IPS DF 6.9 (cell line): ENCODE data around the gene PDZD4.

Experiments
- DNase-seq: peaks from one replicate; pipeline ENCODE4 v3.0.0-alpha.2; 2013; ENCODE audit warnings: low read depth, low spot score
- H3K27ac ChIP-seq: one replicate; pipeline ENCODE4 v1.5.1; 2013; ENCODE audit warnings: low read length, control low read depth
- H3K27me3 ChIP-seq: 2 replicates; pipeline ENCODE4 v1.6.1; 2013; ENCODE audit warnings: mild to moderate bottlenecking, low read length; ENCODE audit not compliant: control insufficient read depth, insufficient read depth
- H3K36me3 ChIP-seq: 2 replicates; pipeline ENCODE4 v1.6.1; 2013; ENCODE audit warnings: low read length; ENCODE audit not compliant: control insufficient read depth, insufficient read depth
- H3K4me1 ChIP-seq: 2 replicates; pipeline ENCODE4 v1.6.1; 2013; ENCODE audit warnings: low read length; ENCODE audit not compliant: control insufficient read depth, insufficient read depth
- H3K4me3 ChIP-seq: 2 replicates; pipeline ENCODE4 v1.5.1; 2013; ENCODE audit warnings: mild to moderate bottlenecking, low read length
- H3K9me3 ChIP-seq: 2 replicates; pipeline ENCODE4 v1.6.1; 2013; ENCODE audit warnings: low read length, inconsistent platforms; ENCODE audit not compliant: control insufficient read depth, insufficient read depth
- WGBS: extraction: QIAGEN DNeasy Blood & Tissue Kit; methylation state at CpG from one replicate; pipeline ENCODE4 v1.1.7; 2013; ENCODE audit warnings: mixed read lengths, missing lambda C conversion rate; ENCODE audit not compliant: insufficient read length, insufficient coverage; 5-methylcytosine and 5-hydroxymethylcytosine counted together

PDZD4 gene

DNA sequence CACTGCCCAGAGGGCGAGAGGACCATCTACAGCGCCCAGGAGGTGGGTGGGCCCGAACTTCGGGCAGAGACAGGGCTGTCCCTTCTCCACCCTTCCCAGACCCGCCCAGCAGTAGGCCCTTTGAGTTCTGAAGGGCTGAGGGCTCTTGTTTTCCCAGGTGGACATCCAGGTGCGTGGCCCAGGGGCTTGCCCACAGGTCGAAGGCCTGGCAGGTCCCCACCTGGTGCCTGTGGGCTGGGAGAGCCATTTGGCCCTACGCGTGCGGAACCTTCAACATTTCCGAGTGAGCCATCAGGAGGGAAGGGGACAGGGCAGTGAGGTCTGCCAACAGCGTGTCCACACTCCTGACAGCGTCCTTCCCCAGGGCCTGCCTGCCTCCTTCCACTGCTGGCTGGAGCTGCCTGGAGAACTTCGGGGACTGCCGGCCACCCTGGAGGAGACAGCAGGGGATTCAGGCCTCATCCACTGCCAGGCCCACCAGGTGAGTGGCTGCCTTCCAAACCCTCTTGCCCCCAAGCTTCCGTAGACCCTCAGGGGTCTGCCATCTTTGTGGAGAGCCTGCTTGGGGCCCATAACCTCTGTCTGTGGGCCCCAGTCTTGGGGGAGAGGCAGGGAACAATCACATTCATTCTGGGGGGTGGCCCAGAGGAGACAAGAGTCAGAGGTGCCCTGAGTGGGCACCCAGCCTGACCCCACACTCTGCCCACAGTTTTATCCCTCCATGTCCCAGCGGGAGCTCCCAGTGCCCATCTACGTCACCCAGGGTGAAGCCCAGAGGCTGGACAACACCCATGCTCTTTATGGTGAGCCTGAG lies 59.5 kb downstream of the PDZD4 start:
- Histone ChIP-seq H3K4me1 (no peaks in the 10 kb centered on the region), H3K36me3 (no peaks in the 10 kb centered on the region), H3K9me3 (no peaks in the 10 kb centered on the region), H3K27ac (no peak overlapping the region), H3K27me3 (no peaks in the 10 kb centered on the region), H3K4me3 (no peak overlapping the region)
- WGBS: no CpG with 5 or more reads among the region's 18 CpGs
- DNase-seq: no peak

- Histone ChIP-seq H3K27ac (no peak overlapping the region), H3K36me3 (no peaks in the 10 kb centered on the region), H3K9me3 (no peaks in the 10 kb centered on the region), H3K4me3 (no peak overlapping the region), H3K27me3 (no peaks in the 10 kb centered on the region), H3K4me1 (no peaks in the 10 kb centered on the region)
- DNase-seq: no peak
- WGBS: no CpG with 5 or more reads among the region's 25 CpGs
Observed at GRCh38 chrX:153769865-153770600, 60.3 kb downstream of the PDZD4 start.

DNA sequence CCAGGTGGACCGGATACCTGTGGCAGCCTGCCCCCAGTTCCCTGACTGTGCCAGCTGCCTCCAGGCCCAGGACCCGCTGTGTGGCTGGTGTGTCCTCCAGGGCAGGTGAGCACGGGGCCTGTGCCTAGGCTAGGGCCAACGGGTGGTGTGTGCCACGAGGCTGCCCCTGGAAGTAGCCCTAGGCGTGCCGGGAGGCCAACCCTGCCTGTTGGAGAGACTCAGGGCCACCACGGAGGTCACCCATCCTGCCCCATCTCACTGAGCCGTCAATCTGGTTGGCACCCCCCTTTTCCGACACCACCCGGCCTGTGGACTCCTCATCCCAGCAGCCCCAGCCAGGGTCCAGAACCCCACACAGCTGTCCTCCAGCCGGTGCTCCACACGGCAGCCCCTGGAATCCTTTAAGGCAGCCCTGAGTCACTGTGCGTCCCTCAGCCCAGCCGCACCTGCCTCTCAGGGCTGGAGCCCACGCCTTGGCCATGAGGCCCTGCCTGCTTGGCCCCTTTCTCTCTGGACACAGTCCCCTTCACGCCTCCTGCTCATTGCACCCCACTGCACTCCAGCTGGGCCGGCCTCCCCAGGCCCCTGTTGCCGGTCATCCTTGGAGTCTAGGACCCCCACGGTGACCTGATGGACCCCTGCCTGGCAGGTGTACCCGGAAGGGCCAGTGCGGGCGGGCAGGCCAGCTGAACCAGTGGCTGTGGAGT lies 61.0 kb downstream of the PDZD4 start:
- Histone ChIP-seq H3K9me3 (no peaks in the 10 kb centered on the region), H3K27ac (no peak overlapping the region), H3K4me1 (no peaks in the 10 kb centered on the region), H3K27me3 (no peaks in the 10 kb centered on the region), H3K36me3 (no peaks in the 10 kb centered on the region), H3K4me3 (no peak overlapping the region)
- DNase-seq: no peak
- WGBS: no CpG with 5 or more reads among the region's 23 CpGs

GRCh38 chrX:153768311-153769157 lies 61.8 kb downstream of the PDZD4 start:
- no peak for DNase-seq
- H3K4me1 ChIP-seq: no peaks in the 10 kb centered on the region; the same call in 1 of the 2 replicates
- H3K27ac ChIP-seq: no peak overlapping the region
- H3K27me3 ChIP-seq: no peaks in the 10 kb centered on the region
- no CpG with 5 or more reads among the region's 22 CpGs for WGBS
- no peaks in the 10 kb centered on the region for H3K9me3 ChIP-seq
- H3K4me3 ChIP-seq: no peak overlapping the region
- H3K36me3 ChIP-seq: no peaks in the 10 kb centered on the region

DNA sequence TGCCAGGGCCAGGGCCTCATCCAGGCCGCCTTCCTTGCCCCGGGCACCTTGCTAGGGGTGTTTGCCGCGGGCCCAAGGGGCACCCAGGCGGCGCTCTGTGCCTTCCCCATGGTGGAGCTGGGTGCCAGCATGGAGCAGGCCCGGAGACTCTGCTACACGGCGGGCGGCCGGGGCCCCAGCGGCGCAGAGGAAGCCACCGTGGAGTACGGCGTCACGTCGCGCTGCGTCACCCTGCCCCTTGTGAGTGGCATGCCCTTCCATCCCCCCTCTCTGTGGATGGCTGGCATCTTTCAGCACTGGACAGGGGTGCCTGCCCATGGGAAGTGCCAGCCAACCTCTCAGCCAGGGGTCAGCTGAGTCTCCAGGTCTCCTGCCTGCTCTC lies 62.7 kb downstream of the PDZD4 start:
- WGBS: no CpG with 5 or more reads among the region's 20 CpGs
- no peak for DNase-seq
- H3K4me1 ChIP-seq: no peaks in the 10 kb centered on the region; the same call in 1 of the 2 replicates

DNA sequence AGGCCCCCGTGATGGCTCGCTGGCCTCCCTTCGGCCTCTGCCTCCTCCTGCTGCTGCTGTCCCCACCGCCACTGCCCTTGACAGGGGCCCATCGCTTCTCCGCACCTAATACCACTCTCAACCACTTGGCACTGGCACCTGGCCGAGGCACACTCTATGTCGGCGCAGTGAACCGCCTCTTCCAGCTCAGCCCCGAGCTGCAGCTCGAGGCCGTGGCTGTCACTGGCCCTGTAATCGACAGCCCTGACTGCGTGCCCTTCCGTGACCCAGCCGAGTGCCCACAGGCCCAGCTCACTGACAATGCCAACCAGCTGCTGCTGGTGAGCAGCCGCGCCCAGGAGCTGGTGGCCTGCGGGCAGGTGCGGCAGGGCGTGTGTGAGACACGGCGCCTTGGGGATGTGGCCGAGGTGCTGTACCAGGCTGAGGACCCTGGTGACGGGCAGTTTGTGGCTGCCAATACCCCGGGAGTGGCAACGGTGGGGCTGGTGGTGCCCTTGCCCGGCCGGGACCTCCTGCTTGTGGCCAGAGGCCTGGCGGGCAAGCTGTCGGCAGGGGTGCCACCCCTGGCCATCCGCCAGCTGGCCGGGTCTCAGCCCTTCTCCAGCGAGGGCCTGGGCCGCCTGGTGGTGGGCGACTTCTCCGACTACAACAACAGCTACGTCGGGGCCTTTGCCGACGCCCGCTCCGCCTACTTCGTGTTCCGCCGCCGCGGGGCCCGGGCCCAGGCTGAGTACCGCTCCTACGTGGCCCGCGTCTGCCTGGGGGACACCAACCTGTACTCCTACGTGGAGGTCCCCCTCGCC lies 63.3 kb downstream of the PDZD4 start:
- DNase-seq: no peak
- Histone ChIP-seq H3K36me3 (no peaks in the 10 kb centered on the region), H3K9me3 (no peaks in the 10 kb centered on the region), H3K4me1 (no peaks in the 10 kb centered on the region; the same call in 1 of the 2 replicates), H3K27me3 (no peaks in the 10 kb centered on the region), H3K4me3 (no peak overlapping the region), H3K27ac (no peak overlapping the region)
- WGBS: no CpG with 5 or more reads among the region's 56 CpGs

More for the DNA sequence above, 62.7 kb downstream of the PDZD4 start:
- H3K4me3 ChIP-seq: no peak overlapping the region
- H3K9me3 ChIP-seq: no peaks in the 10 kb centered on the region
- no peaks in the 10 kb centered on the region for H3K36me3 ChIP-seq
- no peaks in the 10 kb centered on the region for H3K27me3 ChIP-seq
- H3K27ac ChIP-seq: no peak overlapping the region

DNA sequence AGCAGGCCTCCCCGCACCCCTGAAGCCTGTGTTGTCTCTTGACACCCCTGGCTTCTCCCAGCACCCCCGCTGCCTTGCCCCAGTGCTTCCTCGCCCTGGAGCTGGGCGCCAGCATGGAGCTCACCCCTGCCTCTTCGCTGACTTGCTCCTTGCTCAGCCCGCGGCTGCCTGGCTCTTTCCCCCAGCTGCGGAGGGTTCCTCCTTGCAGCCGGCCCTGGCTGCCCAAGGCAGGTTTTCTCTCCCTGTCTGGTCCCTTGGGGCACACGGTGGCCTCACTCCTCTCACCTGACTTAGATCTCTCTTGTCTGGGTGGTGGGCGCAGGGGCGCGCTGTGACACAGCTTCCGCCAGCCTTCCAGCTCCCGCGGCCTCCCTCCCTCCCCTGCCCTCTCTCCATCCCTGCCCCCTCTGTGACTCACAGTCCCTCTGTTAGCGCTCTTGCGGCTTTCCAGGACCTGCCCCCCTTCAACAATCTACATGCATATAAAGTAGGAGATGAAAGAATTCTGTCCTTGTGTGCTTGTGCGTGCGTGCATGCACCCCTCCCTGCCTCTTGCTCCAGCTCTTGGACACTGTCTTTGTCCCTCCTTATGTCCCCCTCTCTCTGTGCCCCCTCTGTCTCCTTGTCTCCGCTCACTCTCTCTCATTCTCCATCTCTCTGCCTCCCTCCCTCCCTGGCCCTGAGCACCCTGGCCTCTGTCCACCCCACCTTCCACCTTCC lies 64.1 kb downstream of the PDZD4 start:
- no peaks in the 10 kb centered on the region for H3K27me3 ChIP-seq
- H3K27ac ChIP-seq: no peak overlapping the region
- DNase-seq: no peak
- H3K36me3 ChIP-seq: no peaks in the 10 kb centered on the region
- H3K4me3 ChIP-seq: no peak overlapping the region
- no peaks in the 10 kb centered on the region; the same call in 1 of the 2 replicates for H3K4me1 ChIP-seq
- no peaks in the 10 kb centered on the region for H3K9me3 ChIP-seq
- WGBS: no CpG with 5 or more reads among the region's 21 CpGs

DNA sequence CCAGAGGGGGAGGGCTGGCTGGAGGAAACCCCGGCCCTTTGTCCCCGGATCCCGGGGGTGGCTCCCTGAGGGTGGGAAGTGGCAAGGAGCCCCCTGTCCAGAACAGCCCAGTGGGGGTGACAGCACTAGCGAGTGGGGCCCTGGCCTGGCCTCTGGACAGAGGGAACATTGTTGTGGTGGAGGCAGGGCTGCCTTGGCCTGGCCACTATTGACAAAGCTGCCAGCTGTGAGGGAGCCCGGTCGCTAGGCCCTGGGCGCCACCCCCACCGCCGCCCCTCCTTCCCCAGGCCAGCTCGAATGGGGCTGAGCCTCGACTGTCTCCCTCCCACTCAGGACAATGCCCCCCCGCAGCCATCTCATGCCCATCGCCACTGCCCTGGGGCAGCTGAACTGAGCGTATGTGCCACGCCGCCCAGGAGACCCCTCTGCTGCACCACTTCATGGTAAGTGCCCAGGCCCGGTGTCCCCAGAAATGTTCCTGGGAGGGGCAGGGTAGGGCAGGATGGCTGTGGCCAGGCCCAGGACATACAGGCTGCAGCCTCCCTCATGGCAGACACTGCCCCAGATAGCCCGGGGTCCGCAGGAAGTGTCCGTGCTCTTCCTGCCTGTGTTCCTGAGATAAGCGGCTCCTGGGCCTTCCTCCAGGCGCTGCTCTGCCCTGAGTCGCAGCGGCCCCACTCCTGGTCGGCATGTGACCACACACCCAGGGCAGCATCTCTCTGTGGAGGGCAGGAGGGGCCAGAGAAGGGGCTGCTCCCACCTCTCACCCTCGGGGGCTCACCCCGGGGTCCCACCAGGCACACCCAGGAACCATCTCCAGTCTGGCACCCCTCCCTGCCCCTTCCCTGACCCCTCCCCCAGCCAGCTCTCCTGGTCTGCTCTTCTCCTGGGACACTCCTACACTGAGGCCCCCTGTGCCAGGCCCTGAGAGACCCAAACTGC lies 64.9 kb downstream of the PDZD4 start:
- Histone ChIP-seq H3K9me3 (no peaks in the 10 kb centered on the region), H3K27me3 (no peaks in the 10 kb centered on the region), H3K4me1 (no peaks in the 10 kb centered on the region; the same call in 1 of the 2 replicates), H3K4me3 (no peak overlapping the region), H3K36me3 (no peaks in the 10 kb centered on the region), H3K27ac (no peak overlapping the region)
- no CpG with 5 or more reads among the region's 27 CpGs for WGBS
- no peak for DNase-seq
